Caco-2 (cell line): ENCODE results near the gene ALOXE3. TPM values are rescaled to one million over a fixed set of nuclear protein-coding genes. Genes with fewer than 3 reads are reported as not detected.

Experiments used
- BruUV-seq: library from RNA; stranded (reverse); fragments of 400-500 nt; replicated peaks from 2 replicates; lab custom pipeline; 2021; lab: Mats Ljungman, UMichigan
- CTCF ChIA-PET: fragments of 300-600 bp; sonication (Branson Sonifier 250); formaldehyde crosslinking; loops from one replicate; lab custom pipeline; 2022; ENCODE audit warnings: antibody characterized with exemption; lab: Charles Lee
- POLR2A ChIA-PET: fragments of 300-600 bp; sonication (Branson Sonifier 250); formaldehyde crosslinking; loops from one replicate; lab custom pipeline; 2022; ENCODE audit warnings: antibody characterized with exemption; lab: Charles Lee
- DNase-seq, 2 experiments: peaks; one replicate each; pipeline versions ENCODE4 v3.0.0 to v3.0.0-alpha.2; 2020 to 2022
- H3K27me3 ChIP-seq: replicated peaks from 2 replicates; pipeline ENCODE4 v1.6.0; 2011; ENCODE audit warnings: low read length; ENCODE audit not compliant: control insufficient read depth, insufficient read depth
- H3K36me3 ChIP-seq: 2 replicates; pipeline ENCODE4 v1.5.1; 2011; ENCODE audit warnings: low read length; ENCODE audit not compliant: control insufficient read depth, insufficient read depth
- H3K4me1 ChIP-seq: fragments of 250-450 bp; sonication (Bioruptor Pico); 2 replicates; pipeline ENCODE4 v1.5.1; 2020; ENCODE audit warnings: mild to moderate bottlenecking
- H3K4me3 ChIP-seq: 2 replicates; pipeline ENCODE4 v1.5.1; 2011; ENCODE audit warnings: low read depth, mild to moderate bottlenecking, control low read depth, low read length
- H3K9me3 ChIP-seq: fragments of 250-450 bp; sonication (Bioruptor Pico); 2 replicates; pipeline ENCODE4 v1.5.1; 2020; ENCODE audit warnings: mild to moderate bottlenecking, moderate library complexity
- H3K27ac Mint-ChIP-seq: one replicate; pipeline ENCODE4 v1.8.0; 2022; ENCODE audit warnings: mixed read lengths; ENCODE audit not compliant: unreplicated experiment
- H3K27me3 Mint-ChIP-seq: one replicate; pipeline ENCODE4 v1.8.0; 2022; ENCODE audit warnings: mixed read lengths; ENCODE audit not compliant: insufficient read depth, unreplicated experiment
- H3K36me3 Mint-ChIP-seq: one replicate; pipeline ENCODE4 v1.8.0; 2022; ENCODE audit warnings: mild to moderate bottlenecking, mixed read lengths; ENCODE audit not compliant: insufficient read depth, unreplicated experiment
- H3K4me1 Mint-ChIP-seq: one replicate; pipeline ENCODE4 v1.8.0; 2022; ENCODE audit warnings: low read depth, mixed read lengths; ENCODE audit not compliant: unreplicated experiment
- H3K4me3 Mint-ChIP-seq: one replicate; pipeline ENCODE4 v1.8.0; 2022; ENCODE audit warnings: mild to moderate bottlenecking, moderate library complexity, mixed read lengths; ENCODE audit not compliant: unreplicated experiment
- H3K9me3 Mint-ChIP-seq: one replicate; pipeline ENCODE4 v1.8.0; 2022; ENCODE audit warnings: mixed read lengths; ENCODE audit not compliant: unreplicated experiment
- CTCF ChIP-seq, 2 experiments: fragments of 200-600 bp in 1 of 2; IDR thresholded peaks; 1 replicate in 1 of 2; 2 replicates in 1 of 2; pipeline versions ENCODE4 v1.5.1 to v1.8.0; 2011 to 2022; ENCODE audit warnings: antibody characterized with exemption in 1 of 2, control low read depth in 1 of 2, inconsistent platforms in 1 of 2, low read depth in 1 of 2, low read length in 1 of 2, mild to moderate bottlenecking in 1 of 2, moderate library complexity in 1 of 2; ENCODE audit not compliant: insufficient read depth in 1 of 2, severe bottlenecking in 1 of 2, unreplicated experiment in 1 of 2
- intact Hi-C: fragments of 100-400 bp; cut with micrococcal nuclease; formaldehyde crosslinking; loops from one replicate; pipeline ENCODE4 v1.10.0; 2022; ENCODE audit not compliant: unreplicated experiment
- total RNA-seq: library from RNA; stranded (reverse); gene quantifications from 2 replicates; pipeline ENCODE4 v1.2.3, GENCODE V29; 2022

Gene ALOXE3
- total RNA-seq, 1 experiment from 2014 or later: not detected

DNA sequence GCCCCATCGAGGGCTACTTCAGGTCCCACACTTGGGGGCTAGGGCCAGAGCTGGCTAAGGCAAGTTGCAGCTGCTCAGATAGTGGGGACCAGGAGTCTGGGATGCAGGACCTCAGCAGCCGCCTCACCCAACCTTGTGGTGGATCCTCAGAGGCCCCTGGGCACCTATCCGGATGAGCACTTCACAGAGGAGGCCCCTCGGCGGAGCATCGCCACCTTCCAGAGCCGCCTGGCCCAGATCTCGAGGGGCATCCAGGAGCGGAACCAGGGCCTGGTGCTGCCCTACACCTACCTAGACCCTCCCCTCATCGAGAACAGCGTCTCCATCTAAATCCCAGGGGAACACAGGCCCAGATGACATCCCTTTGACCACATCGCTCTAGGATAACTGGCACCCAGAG lies 70.1 kb downstream of the ALOXE3 start:
- no peak overlapping the region for H3K4me3 Mint-ChIP-seq
- H3K4me3 ChIP-seq: no peak overlapping the region
- no peaks in the 10 kb centered on the region for H3K9me3 Mint-ChIP-seq
- no peaks in the 10 kb centered on the region for H3K36me3 ChIP-seq
- ChIA-PET POLR2A (no interaction called here), CTCF (no interaction called here)
- no peaks in the 10 kb centered on the region for H3K36me3 Mint-ChIP-seq
- DNase-seq: no peak
- no peaks in the 10 kb centered on the region for H3K4me1 Mint-ChIP-seq
- intact Hi-C loops: no loop called here
- no peaks in the 10 kb centered on the region for H3K9me3 ChIP-seq
- H3K27ac Mint-ChIP-seq: no peak overlapping the region
- no TSS peak for BruUV-seq
- H3K4me1 ChIP-seq: no peaks in the 10 kb centered on the region
- H3K27me3 Mint-ChIP-seq: no peaks in the 10 kb centered on the region
- no peak for TF ChIP-seq CTCF (IDR thresholded peaks at IDR 0.05; ENCODE audit: insufficient read depth in 1 of 2, low read depth in 1 of 2, low read length in 1 of 2, severe bottlenecking in 1 of 2, unreplicated experiment in 1 of 2)
- H3K27me3 ChIP-seq: no peaks in the 10 kb centered on the region

GRCh38 chr17:8047769-8048110 lies 70.6 kb downstream of the ALOXE3 start:
- no peaks in the 10 kb centered on the region for H3K4me1 Mint-ChIP-seq
- Histone ChIP-seq H3K9me3 (no peaks in the 10 kb centered on the region), H3K4me3 (no peak overlapping the region), H3K27me3 (no peaks in the 10 kb centered on the region), H3K36me3 (no peaks in the 10 kb centered on the region), H3K4me1 (no peaks in the 10 kb centered on the region)
- H3K9me3 Mint-ChIP-seq: no peaks in the 10 kb centered on the region
- intact Hi-C loops: no loop called here
- H3K4me3 Mint-ChIP-seq: no peak overlapping the region
- no TSS peak for BruUV-seq
- TF ChIP-seq CTCF (IDR thresholded peaks at IDR 0.05; ENCODE audit: insufficient read depth in 1 of 2, low read depth in 1 of 2, low read length in 1 of 2, severe bottlenecking in 1 of 2, unreplicated experiment in 1 of 2): no peak
- H3K27ac Mint-ChIP-seq: no peak overlapping the region
- no peaks in the 10 kb centered on the region for H3K27me3 Mint-ChIP-seq
- no peak for DNase-seq
- CTCF ChIA-PET: no interaction called here
- POLR2A ChIA-PET: no interaction called here
- H3K36me3 Mint-ChIP-seq: no peaks in the 10 kb centered on the region

DNA sequence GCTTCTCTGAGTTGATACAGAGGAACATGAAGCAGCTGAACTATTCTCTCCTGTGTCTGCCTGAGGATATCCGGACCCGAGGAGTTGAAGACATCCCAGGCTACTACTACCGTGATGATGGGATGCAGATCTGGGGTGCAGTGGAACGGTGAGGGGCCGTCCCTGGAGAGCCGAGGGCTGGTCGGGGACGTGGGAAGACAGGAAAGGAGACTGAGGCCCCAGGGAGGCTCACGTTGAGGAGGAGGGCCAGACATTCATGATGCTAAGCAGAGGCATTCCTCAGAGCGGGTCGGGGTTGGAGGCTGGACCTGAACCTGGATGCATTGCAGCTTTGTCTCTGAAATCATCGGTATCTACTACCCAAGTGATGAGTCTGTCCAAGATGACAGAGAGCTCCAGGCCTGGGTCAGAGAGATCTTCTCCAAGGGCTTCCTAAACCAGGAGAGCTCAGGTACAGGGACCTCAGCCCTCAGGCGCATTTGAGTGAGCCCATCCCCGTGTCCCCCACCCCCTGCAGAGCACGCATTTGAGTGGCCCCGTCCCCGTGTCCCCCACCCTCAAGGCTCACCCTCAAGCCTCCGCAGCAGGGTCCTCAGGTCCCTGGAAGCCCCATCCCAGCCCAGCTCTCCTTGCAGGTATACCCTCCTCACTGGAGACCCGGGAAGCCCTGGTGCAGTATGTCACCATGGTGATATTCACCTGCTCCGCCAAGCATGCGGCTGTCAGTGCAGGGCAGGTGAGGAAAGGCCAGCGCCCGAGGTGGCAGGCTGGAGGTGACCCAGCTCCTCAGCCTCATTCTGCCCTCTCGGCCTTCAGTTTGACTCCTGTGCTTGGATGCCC lies 71.2 kb downstream of the ALOXE3 start:
- Mint-ChIP-seq H3K36me3 (no peaks in the 10 kb centered on the region), H3K4me3 (no peak overlapping the region), H3K27me3 (no peaks in the 10 kb centered on the region), H3K27ac (no peak overlapping the region), H3K4me1 (no peaks in the 10 kb centered on the region), H3K9me3 (no peaks in the 10 kb centered on the region)
- ChIA-PET CTCF (no interaction called here), POLR2A (no interaction called here)
- DNase-seq: no peak
- H3K9me3 ChIP-seq: no peaks in the 10 kb centered on the region
- H3K36me3 ChIP-seq: no peaks in the 10 kb centered on the region
- no peak overlapping the region for H3K4me3 ChIP-seq
- intact Hi-C loops: no loop called here
- no peak for TF ChIP-seq CTCF (IDR thresholded peaks at IDR 0.05; ENCODE audit: insufficient read depth in 1 of 2, low read depth in 1 of 2, low read length in 1 of 2, severe bottlenecking in 1 of 2, unreplicated experiment in 1 of 2)
- BruUV-seq: no TSS peak
- H3K4me1 ChIP-seq: no peaks in the 10 kb centered on the region
- H3K27me3 ChIP-seq: no peaks in the 10 kb centered on the region
